ENCODE measurements around the gene RIOK3. TPM values are rescaled to one million over a fixed set of nuclear protein-coding genes. Genes with fewer than 3 reads are reported as not detected.

Gene RIOK3, protein sequence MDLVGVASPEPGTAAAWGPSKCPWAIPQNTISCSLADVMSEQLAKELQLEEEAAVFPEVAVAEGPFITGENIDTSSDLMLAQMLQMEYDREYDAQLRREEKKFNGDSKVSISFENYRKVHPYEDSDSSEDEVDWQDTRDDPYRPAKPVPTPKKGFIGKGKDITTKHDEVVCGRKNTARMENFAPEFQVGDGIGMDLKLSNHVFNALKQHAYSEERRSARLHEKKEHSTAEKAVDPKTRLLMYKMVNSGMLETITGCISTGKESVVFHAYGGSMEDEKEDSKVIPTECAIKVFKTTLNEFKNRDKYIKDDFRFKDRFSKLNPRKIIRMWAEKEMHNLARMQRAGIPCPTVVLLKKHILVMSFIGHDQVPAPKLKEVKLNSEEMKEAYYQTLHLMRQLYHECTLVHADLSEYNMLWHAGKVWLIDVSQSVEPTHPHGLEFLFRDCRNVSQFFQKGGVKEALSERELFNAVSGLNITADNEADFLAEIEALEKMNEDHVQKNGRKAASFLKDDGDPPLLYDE
- polyA plus RNA-seq (2013): 72.3 TPM

DNA sequence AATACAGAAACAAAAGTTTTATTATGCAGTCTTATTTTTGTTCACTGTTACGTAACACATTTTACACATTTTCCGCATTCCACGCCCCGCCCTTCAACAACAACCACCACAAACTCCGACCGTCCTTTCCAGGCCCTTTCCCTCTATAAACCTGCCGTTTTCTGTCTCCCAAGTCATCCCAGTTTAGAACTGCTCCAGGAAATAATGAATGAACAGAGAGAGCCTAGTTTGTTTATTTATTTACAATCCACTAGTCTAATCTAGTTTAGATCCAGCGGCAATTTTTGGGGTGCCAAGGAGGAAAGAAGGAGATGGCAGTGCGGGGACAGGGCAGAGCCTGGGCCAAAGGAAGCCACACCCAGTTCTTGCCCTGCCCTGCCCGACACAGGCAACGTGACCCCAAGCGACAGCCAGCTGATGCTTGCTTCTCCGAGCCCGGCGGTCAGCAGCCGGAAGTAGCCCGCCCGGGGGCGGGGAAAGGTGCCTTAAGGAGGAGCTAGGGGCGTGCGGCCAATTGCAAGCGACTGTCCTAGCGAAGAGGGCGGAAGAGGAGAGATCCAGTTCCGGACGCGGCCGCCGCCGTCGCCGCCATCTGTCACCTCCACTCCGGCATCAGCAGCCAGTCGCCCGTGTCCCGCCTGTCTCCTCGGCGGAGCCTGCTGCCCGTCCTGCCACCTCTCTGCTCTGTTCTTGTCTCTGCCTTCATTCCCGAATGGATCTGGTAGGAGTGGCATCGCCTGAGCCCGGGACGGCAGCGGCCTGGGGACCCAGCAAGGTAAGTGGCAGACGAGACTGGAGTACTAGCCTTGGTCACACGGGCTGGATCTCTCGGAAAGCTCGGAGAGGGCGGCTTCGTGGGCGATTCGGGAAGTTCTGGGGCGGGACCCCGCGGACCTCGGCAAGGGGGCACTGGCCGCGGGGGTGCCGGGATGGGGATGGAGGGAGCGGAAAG, at the start of gene RIOK3:
Gene RIOK3, plus strand, starts transcription at position 560 of the 952 bp plus-strand sequence. Its CDS starts 153 bp downstream, at position 713.
- Histone ChIP-seq H3K27me3 (replicated peaks in 2 of 5; ENCODE audit: control insufficient read depth in 4 of 5, insufficient read depth in 5 of 5, low read length in 4 of 5) (no peaks in the 10 kb centered on the region), H3K36me3 (ENCODE audit: control insufficient read depth in 4 of 4, insufficient read depth in 4 of 4, low read length in 3 of 4) (peaks cover 0 to 2% (median 0%) of the 10 kb centered on the region in 4 experiments), H3K4me3 (ENCODE audit: control insufficient read depth in 1 of 7, extremely low read depth in 1 of 7, insufficient read depth in 4 of 7, low read depth in 2 of 7, low read length in 6 of 7) (peak within 1 kb of the TSS; percentile 94 to 100 (median 99)), H3K9me3 (ENCODE audit: control extremely low read depth in 1 of 5, control insufficient read depth in 4 of 5, insufficient read depth in 2 of 5, low read depth in 1 of 5, low read length in 4 of 5) (no peaks in the 10 kb centered on the region), H3K4me1 (ENCODE audit: control extremely low read depth in 1 of 4, control insufficient read depth in 4 of 4, insufficient read depth in 4 of 4, low read length in 3 of 4) (peaks cover 11 to 20% (median 19%) of the 10 kb centered on the region in 4 experiments), H3K27ac (ENCODE audit: insufficient read depth in 1 of 2, low read depth in 1 of 2, low read length in 2 of 2, poor library complexity in 1 of 2, severe bottlenecking in 2 of 2) (peak within 1 kb of the TSS; percentile 83 to 92)
- CTCF ChIA-PET: interaction anchor here (1.0 to 2.1 kb wide), 6 partner anchors 15 to 46 kb away, joined by 3 to 7 read pairs (median 4); no protein-coding TSS in a partner anchor
- POLR2A ChIA-PET: interaction anchor here (0.8 to 1.2 kb wide), 3 partner anchors 11 to 317 kb away, joined by 3 to 4 read pairs (median 4); partner anchors contain the start of gene CABLES1
- under 1% methylated on average over 42 of the region's 60 CpGs for WGBS (ENCODE audit: insufficient coverage)
- DNase-seq: peak; percentile 94 to 96 (median 94)

DNA sequence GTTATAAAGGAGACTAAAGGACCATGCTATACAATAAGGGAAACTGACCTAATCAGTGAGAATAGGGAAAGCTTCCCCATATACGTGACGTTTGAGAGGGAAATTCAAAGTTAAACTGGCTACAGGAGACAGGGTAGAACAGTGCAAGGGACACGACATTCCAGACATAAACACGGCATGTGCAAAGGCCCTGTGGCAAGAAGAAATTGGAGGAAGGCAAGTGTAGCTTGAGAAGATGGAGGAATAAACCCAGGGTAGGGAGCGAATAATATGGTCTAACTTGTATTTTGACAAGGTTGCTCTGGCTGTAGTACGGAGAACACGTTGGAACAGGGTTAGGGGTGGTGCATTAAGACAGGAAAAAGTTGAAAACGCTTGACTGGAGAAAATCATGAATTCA, 49.8 kb upstream of the RIOK3 start:
- H3K36me3 ChIP-seq (ENCODE audit: control insufficient read depth in 4 of 4, insufficient read depth in 4 of 4, low read length in 3 of 4): peaks cover 0 to 3% (median 0%) of the 10 kb centered on the region in 4 experiments

DNA sequence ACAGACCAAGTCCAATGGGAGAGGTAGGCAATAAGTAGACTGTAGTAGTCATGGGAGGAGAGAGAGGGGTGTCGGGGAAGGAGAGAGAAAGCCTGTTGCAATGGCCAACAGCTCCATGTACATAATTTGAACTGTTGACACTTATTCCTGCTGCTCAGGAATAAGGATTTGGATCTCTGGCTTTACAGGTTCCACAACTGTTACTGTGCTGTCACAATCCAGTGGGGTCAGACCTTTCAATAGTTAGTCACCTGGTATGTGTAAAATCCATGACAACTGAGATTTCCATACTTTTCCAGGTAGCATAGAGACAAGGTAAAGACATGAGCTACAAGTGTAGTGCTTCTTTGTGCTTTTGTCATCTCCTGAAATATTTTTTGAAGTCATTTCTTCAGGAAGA, 47.5 kb upstream of the RIOK3 start:
- DNase-seq: no peak
- ChIA-PET POLR2A (no interaction called here), CTCF (interaction anchor here (0.9 to 1.2 kb wide), 4 partner anchors 14 to 607 kb away, joined by 3 to 4 read pairs (median 3); no protein-coding TSS in a partner anchor)
- H3K4me1 ChIP-seq (ENCODE audit: control extremely low read depth in 1 of 4, control insufficient read depth in 4 of 4, insufficient read depth in 4 of 4, low read length in 3 of 4): no peaks in the 10 kb centered on the region
- no peaks in the 10 kb centered on the region for H3K9me3 ChIP-seq (ENCODE audit: control extremely low read depth in 1 of 5, control insufficient read depth in 4 of 5, insufficient read depth in 2 of 5, low read depth in 1 of 5, low read length in 4 of 5)
- no peaks in the 10 kb centered on the region for H3K27me3 ChIP-seq (replicated peaks in 2 of 5; ENCODE audit: control insufficient read depth in 4 of 5, insufficient read depth in 5 of 5, low read length in 4 of 5)
- H3K27ac ChIP-seq (ENCODE audit: insufficient read depth in 1 of 2, low read depth in 1 of 2, low read length in 2 of 2, poor library complexity in 1 of 2, severe bottlenecking in 2 of 2): no peak overlapping the region
- no peak overlapping the region for H3K4me3 ChIP-seq (ENCODE audit: control insufficient read depth in 1 of 7, extremely low read depth in 1 of 7, insufficient read depth in 4 of 7, low read depth in 2 of 7, low read length in 6 of 7)
- H3K36me3 ChIP-seq (ENCODE audit: control insufficient read depth in 4 of 4, insufficient read depth in 4 of 4, low read length in 3 of 4): no peaks in the 10 kb centered on the region
- 100% methylated on average over 1 of the region's 1 CpG for WGBS (ENCODE audit: insufficient coverage)

More for the DNA sequence above, 49.8 kb upstream of the RIOK3 start:
- CTCF ChIA-PET: interaction anchor here (0.8 to 1.1 kb wide), 2 partner anchors 8 to 13 kb away, joined by 3 to 4 read pairs; no protein-coding TSS in a partner anchor
- POLR2A ChIA-PET: interaction anchor here (0.6 kb wide), 1 partner anchor 8 kb away, joined by 3 read pairs; no protein-coding TSS in a partner anchor
- whole genome bisulfite sequencing (ENCODE audit: insufficient coverage): 100% methylated on average over 8 of the region's 8 CpGs
- no peak for DNase-seq
- no peaks in the 10 kb centered on the region for H3K9me3 ChIP-seq (ENCODE audit: control extremely low read depth in 1 of 5, control insufficient read depth in 4 of 5, insufficient read depth in 2 of 5, low read depth in 1 of 5, low read length in 4 of 5)
- H3K27me3 ChIP-seq (replicated peaks in 2 of 5; ENCODE audit: control insufficient read depth in 4 of 5, insufficient read depth in 5 of 5, low read length in 4 of 5): no peaks in the 10 kb centered on the region
- no peak overlapping the region for H3K27ac ChIP-seq (ENCODE audit: insufficient read depth in 1 of 2, low read depth in 1 of 2, low read length in 2 of 2, poor library complexity in 1 of 2, severe bottlenecking in 2 of 2)
- no peak overlapping the region for H3K4me3 ChIP-seq (ENCODE audit: control insufficient read depth in 1 of 7, extremely low read depth in 1 of 7, insufficient read depth in 4 of 7, low read depth in 2 of 7, low read length in 6 of 7)
- H3K4me1 ChIP-seq (ENCODE audit: control extremely low read depth in 1 of 4, control insufficient read depth in 4 of 4, insufficient read depth in 4 of 4, low read length in 3 of 4): no peaks in the 10 kb centered on the region

DNA sequence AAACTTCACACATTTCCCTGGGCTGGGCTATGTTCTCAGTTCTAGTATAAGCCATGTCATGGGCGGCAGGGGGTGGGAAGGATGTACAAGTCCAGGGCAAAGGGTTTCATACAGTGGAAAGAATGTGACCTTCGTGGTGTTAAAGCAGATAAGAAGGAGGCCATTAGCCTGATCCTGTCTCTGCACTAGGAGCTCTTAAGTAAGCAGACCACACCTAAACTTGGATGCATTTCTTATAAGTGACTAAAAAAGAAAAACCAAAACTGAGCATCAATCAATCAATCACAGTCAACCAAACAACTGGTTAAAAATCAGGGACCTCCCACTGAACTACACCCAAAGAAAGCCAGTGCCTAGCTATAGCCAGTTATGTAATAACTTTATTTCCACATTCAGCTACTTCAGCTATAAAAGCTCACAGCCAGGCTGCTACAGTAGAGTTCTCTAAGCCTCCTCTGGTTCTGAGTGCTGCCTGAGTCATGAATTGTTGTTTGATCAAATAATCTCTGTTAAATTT, 46.8 kb upstream of the RIOK3 start:
- WGBS (ENCODE audit: insufficient coverage): 94% methylated on average over 2 of the region's 2 CpGs
- H3K4me3 ChIP-seq (ENCODE audit: control insufficient read depth in 1 of 7, extremely low read depth in 1 of 7, insufficient read depth in 4 of 7, low read depth in 2 of 7, low read length in 6 of 7): no peak overlapping the region
- H3K27ac ChIP-seq (ENCODE audit: insufficient read depth in 1 of 2, low read depth in 1 of 2, low read length in 2 of 2, poor library complexity in 1 of 2, severe bottlenecking in 2 of 2): no peak overlapping the region
- ChIA-PET CTCF (interaction anchor here (0.8 to 1.2 kb wide), 6 partner anchors 8 to 608 kb away, joined by 3 to 4 read pairs (median 3); no protein-coding TSS in a partner anchor), POLR2A (no interaction called here)
- no peak for DNase-seq
- H3K4me1 ChIP-seq (ENCODE audit: control extremely low read depth in 1 of 4, control insufficient read depth in 4 of 4, insufficient read depth in 4 of 4, low read length in 3 of 4): no peaks in the 10 kb centered on the region
- H3K27me3 ChIP-seq (replicated peaks in 2 of 5; ENCODE audit: control insufficient read depth in 4 of 5, insufficient read depth in 5 of 5, low read length in 4 of 5): no peaks in the 10 kb centered on the region
- H3K9me3 ChIP-seq (ENCODE audit: control extremely low read depth in 1 of 5, control insufficient read depth in 4 of 5, insufficient read depth in 2 of 5, low read depth in 1 of 5, low read length in 4 of 5): no peaks in the 10 kb centered on the region
- no peaks in the 10 kb centered on the region for H3K36me3 ChIP-seq (ENCODE audit: control insufficient read depth in 4 of 4, insufficient read depth in 4 of 4, low read length in 3 of 4)

DNA sequence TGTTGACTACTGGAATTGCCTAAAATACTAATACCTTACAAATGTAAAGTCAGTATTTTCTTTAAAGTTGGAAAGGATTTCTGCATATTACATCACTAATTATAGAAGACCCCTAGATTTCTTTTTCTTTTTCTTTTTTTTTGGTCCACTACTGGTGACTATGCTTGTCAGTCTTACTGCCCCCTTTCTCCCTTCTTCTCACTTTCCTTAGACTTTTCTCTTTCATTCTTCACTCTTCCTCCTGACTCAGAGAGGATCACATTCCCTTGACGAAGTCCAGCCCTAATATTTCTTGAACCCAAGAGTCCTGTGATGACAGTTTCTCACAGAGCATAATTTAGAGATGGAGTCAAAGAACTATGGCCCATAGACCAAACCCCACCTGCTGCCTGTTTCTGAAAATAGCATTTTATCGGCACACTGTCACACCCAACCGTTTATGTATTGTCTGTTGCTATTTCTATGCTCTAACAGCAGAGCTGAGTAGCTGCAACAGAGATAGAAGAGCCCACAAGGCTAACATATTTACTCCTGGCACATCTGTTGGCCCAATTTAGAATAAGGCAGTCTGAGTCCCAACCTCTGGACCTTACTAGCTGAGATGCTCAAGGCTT, 40.6 kb upstream of the RIOK3 start:
- Histone ChIP-seq H3K36me3 (ENCODE audit: control insufficient read depth in 4 of 4, insufficient read depth in 4 of 4, low read length in 3 of 4) (no peaks in the 10 kb centered on the region), H3K27me3 (replicated peaks in 2 of 5; ENCODE audit: control insufficient read depth in 4 of 5, insufficient read depth in 5 of 5, low read length in 4 of 5) (no peaks in the 10 kb centered on the region), H3K27ac (ENCODE audit: insufficient read depth in 1 of 2, low read depth in 1 of 2, low read length in 2 of 2, poor library complexity in 1 of 2, severe bottlenecking in 2 of 2) (no peak overlapping the region), H3K4me1 (ENCODE audit: control extremely low read depth in 1 of 4, control insufficient read depth in 4 of 4, insufficient read depth in 4 of 4, low read length in 3 of 4) (peaks cover 0 to 5% (median 2%) of the 10 kb centered on the region in 4 experiments), H3K4me3 (ENCODE audit: control insufficient read depth in 1 of 7, extremely low read depth in 1 of 7, insufficient read depth in 4 of 7, low read depth in 2 of 7, low read length in 6 of 7) (no peak overlapping the region), H3K9me3 (ENCODE audit: control extremely low read depth in 1 of 5, control insufficient read depth in 4 of 5, insufficient read depth in 2 of 5, low read depth in 1 of 5, low read length in 4 of 5) (no peaks in the 10 kb centered on the region)
- ChIA-PET POLR2A (no interaction called here), CTCF (interaction anchor here (1.0 to 2.6 kb wide), 18 partner anchors 10 to 479 kb away, joined by 3 to 16 read pairs (median 4); partner anchors contain the start of gene RBBP8)
- 75% methylated on average over 2 of the region's 3 CpGs for WGBS (ENCODE audit: insufficient coverage)
- DNase-seq: no peak

DNA sequence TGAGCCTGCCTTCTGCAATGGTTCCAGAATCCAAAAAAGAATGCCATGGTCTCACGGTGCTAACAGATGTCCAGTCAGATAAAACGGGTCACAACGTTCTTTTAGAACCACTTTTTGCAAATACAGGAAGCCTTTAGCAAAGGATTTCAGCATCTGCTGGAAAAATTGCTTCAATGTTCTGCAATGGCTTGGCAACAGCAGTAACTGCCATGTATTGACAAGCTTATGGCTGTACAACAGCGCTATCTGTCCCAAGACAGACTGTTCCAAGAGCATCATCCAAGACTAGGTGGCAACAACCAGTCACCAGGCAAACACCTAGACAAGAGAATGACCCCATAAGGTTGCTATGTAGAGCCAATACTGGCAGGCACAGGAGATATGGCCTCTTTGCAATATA, 37.6 kb upstream of the RIOK3 start:
- no peak overlapping the region for H3K27ac ChIP-seq (ENCODE audit: insufficient read depth in 1 of 2, low read depth in 1 of 2, low read length in 2 of 2, poor library complexity in 1 of 2, severe bottlenecking in 2 of 2)
- ChIA-PET CTCF (interaction anchor here (0.9 to 2.2 kb wide), 3 partner anchors 229 to 383 kb away, joined by 3 to 7 read pairs (median 4); no protein-coding TSS in a partner anchor), POLR2A (no interaction called here)
- no peak overlapping the region for H3K4me3 ChIP-seq (ENCODE audit: control insufficient read depth in 1 of 7, extremely low read depth in 1 of 7, insufficient read depth in 4 of 7, low read depth in 2 of 7, low read length in 6 of 7)
- no peaks in the 10 kb centered on the region for H3K9me3 ChIP-seq (ENCODE audit: control extremely low read depth in 1 of 5, control insufficient read depth in 4 of 5, insufficient read depth in 2 of 5, low read depth in 1 of 5, low read length in 4 of 5)
- H3K27me3 ChIP-seq (replicated peaks in 2 of 5; ENCODE audit: control insufficient read depth in 4 of 5, insufficient read depth in 5 of 5, low read length in 4 of 5): no peaks in the 10 kb centered on the region
- no peaks in the 10 kb centered on the region for H3K36me3 ChIP-seq (ENCODE audit: control insufficient read depth in 4 of 4, insufficient read depth in 4 of 4, low read length in 3 of 4)
- WGBS (ENCODE audit: insufficient coverage): 44% methylated on average over 4 of the region's 4 CpGs
- peaks cover 0 to 5% (median 2%) of the 10 kb centered on the region in 4 experiments for H3K4me1 ChIP-seq (ENCODE audit: control extremely low read depth in 1 of 4, control insufficient read depth in 4 of 4, insufficient read depth in 4 of 4, low read length in 3 of 4)
- peak in 2 of 3 donors; percentile 21 to 54 for DNase-seq
